GM21717 (cell line): ENCODE data around the gene LRMDA.

ENCODE experiments used
- ATAC-seq: cut with Tn5 transposase; IDR thresholded peaks from one replicate; pipeline ENCODE4 v1.9.1; 2021; ENCODE audit warnings: mild to moderate bottlenecking, moderate library complexity; ENCODE audit not compliant: unreplicated experiment

The LRMDA gene

DNA sequence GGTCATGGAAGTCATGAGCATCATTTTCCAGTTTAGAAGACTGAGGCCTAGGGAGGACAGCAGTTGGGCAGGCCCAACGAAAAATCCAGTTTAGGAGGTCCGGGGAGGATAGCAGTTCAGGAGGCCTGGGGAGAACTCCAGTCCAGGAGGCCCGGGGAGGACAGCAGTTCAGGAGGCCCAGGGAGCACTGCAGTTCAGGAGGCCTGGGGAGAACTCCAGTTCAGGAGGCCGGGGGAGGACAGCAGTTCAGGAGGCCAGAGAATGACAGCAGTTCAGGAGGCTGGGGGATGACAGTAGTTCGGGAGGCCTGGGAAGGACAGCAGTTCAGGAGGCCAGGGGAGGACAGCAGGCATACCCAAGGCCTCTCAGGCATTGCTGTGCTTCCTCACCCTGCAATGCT lies 453.4 kb downstream of the LRMDA start:
- ATAC-seq: no peak

DNA sequence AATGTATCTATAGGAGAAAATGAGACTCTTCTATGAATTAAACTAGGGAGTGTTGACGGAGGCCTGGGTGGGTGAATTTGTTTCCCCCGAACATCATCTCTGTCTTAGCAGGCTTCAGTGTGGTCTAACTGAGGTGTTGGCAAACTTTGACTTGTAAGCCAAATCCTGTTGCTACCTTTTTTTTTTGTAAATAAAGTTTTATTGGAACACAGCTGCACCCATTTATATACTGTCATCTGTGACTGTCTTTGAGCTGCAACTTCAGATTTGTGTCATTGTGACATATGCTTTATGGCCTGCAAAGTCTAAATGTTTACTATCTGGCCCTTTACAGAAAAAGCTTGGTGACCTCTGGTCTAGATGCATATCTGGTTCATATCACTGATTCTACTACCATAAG lies 455.9 kb downstream of the LRMDA start:
- no peak for ATAC-seq

DNA sequence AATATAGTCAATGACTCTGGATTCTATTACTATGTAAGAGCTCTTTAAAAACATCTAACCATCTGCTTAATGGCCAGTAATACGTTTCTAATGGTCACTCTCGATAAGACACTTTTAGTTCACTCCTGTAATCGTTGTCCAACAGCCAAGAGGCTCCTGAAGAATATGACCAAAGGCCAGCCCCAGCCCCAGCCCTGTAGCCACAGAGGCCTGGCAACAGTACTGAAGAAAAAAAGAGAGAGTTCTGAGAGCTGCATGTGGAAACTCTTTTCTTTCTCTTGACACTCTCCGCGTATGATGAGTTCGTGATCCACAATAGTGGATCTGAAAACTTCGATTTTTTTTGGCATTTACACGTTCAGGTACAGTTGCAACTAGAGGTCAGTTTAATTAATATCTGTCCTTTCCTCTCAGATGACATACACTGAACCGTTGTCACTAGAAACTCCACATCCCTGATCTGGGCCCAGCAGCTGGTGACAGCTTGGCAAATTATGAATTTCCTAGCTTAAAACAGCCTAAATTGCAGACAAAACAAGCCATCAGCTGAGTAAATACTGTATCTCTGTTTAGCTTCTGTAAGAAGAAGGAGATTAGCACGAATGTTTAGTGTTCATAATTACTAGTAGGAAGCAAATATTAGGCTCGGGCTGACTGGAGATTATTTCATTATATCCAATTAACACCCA lies 456.7 kb downstream of the LRMDA start:
- ATAC-seq: no peak

DNA sequence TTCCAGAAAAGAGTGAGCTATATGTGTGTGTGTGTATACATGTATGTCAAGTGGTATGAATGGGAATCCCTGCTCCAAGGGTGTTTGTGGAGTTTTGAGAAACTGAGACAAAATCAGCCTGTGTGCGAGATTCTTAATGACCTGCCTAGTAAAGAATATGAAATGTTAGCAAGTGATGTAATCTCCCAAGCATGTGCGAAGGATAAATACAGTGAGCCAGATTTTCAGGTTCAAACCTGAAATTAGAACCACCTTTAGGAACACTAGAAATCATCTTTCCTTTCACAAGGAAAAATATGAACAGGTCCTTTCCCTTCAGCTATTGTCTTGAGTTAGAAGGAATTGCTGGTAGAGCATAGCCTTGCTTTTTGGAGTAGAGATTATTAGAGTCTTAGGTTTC lies 457.6 kb downstream of the LRMDA start:
- no peak for ATAC-seq

DNA sequence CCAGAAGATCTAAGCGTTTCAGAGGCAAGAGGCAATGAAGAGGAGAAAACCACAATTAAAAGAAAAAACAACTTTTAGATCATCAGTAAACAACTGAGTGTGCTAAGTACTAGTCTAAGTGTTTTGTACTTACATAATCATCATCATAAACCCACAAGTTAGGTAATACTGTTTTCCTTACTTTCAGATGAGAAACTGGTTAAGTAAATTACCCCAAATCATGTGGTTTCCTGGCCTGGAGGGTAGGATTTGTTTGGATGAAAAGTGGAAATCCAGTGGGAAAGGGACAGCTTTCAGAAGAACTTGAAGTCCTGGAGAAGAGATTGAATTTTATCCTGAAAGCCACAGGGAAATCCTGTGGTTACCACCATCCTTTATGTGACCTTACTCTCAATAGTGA lies 463.3 kb downstream of the LRMDA start:
- no peak for ATAC-seq

DNA sequence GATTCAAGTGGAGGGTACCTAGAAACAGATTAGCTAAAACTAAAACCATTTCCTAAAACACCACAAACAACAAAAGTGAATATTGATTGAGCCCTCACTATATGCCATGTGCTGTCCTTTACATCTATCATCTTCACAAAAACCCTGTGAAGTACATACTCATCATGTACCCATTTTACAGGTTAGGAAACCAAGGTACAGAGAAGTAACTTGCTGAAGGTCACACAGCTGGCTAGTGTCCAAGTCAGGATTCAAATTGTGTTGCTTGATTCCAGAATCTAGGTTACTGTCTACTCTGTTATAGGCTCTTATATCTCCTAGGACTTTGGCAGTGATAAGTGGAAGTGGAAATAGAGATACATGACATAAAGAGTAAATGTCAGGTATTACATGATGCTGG lies 463.8 kb downstream of the LRMDA start:
- no peak for ATAC-seq

DNA sequence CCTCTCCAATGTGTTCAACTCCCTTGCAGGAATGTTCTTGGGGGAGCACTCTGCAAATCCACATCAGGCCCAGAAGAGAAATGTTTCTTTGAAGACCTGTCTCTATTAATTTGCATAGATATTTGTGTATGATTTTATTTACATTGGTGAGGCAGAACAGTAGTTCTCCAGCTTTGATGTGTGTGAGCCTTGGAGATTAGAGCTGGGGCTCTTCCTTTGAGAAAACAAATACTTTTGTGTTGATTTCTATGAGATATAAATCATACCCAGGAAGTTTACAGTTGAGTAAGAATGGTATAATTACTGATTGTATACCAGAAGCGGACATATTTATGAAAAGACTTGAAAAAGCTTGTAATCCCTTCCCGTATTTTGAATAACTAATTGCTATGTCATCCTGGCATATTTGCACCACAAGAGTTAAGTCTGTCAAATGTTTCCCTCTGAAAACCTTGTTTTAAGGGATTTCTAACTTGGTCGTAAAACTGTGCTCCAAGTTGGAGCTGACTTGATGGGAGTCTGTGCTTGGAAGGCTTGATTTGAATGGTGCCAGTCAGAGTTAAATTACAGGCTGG lies 468.5 kb downstream of the LRMDA start:
- no peak for ATAC-seq

DNA sequence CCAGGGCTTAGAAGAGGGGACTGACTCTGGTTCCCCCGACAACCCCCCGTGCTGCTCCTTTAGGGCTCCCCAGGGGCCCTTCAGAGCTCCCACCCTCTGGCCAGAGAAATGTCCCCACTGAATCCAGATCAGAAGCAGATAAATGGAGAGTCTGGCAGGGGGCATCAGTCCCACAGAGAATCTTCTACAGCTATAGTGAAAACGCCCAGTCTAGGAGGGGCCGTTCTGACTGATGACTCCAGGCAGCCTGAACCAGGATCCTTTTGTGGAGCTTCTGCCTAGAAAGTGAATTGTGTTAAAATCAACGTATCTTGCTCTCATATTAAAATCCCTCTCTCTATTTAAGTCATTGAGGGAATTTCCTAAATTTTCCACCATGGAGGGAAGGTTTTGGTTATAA lies 471.4 kb downstream of the LRMDA start:
- ATAC-seq: no peak

DNA sequence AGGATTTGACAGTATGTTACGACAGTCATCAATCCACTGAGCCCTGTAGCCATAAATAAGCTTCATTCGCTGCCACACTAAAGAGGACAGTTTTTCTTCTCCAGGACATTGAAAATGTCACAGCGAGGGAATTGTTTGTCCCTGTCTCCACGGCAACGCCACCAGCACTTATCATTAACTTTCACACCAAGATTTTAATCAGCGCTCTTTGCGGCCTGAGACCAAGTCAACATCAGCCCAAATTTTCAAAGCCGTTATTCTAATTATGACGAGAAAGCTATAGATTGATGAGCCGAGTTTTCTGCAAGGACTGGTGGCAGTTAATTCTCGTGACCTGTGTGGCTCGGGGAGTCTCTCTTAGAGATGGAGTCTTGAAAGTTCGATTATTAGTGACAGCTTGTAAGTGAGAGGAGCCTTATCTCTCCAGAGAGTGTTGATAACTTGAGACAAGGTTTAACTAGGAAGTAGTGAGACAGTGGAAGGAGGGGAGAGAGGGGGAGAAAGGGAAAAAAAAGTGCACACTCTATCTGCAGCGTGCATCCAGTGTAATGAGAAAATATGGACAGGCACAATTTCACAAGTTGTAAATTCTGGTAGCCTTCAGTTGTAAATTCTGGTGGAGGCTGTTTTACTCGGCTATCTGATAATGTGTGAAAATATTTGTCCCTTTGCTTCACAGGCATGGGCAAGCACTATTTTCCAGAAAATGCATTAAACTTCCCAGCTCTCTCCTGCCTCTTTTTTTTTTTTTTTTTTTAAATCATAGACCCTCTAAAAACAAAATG lies 473.3 kb downstream of the LRMDA start:
- no peak for ATAC-seq

DNA sequence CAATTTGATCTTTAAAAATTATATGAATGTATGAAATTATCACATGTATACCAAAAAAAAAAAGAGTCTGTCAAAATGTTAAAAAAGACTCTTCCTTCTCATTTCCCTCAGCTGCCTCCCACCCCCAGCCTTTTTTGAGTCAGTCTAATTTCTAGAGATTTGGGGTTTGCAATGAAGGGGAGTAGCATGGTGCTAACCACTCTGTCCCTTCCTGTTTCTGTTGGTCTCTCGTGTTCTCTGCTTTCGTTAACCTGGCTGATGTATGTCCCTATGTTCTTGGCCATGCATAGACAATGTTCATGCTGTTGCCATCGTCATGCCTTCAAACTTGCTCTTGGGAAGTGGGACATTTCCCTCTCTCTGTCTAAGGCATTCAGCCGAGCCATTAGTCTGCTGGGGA lies 474.1 kb downstream of the LRMDA start:
- ATAC-seq: no peak

DNA sequence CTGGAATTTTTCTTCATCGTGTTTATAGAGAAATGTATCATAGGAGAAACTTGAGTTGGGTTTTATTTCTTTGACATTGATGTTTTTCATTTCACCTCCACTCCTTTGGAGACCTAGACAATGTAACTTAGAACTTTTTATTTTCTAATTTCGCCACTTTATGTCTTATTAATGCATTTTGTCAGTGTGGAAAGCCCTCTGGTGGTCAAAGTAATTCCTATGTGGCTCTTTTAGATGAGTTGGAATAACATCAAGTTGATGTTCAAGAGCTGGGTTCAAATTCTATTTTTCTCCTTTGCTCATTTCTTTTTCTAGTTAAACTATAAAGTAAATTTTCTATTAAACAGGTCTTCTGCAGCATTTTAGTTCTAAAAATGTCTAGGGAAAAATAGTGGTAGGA lies 478.6 kb downstream of the LRMDA start:
- no peak for ATAC-seq

DNA sequence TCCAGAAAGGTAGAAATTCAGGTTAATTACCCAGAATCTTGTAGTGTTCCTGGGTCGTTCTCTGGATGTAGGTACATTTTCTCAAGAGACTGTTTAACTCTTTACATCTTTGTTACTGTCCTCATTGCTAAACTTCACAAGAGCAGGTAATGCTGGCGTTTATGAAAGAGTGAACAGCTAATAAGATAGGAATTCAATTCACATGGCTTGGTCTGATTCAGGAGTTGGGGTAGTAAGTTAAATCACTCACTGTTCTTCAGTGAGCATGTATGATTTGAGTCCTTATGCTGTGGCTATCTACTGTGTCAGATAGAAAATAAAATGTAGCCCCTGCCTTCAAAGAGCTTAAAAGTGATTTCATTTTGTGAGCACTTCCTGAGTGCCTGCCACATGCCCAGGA lies 480.0 kb downstream of the LRMDA start:
- ATAC-seq: no peak

DNA sequence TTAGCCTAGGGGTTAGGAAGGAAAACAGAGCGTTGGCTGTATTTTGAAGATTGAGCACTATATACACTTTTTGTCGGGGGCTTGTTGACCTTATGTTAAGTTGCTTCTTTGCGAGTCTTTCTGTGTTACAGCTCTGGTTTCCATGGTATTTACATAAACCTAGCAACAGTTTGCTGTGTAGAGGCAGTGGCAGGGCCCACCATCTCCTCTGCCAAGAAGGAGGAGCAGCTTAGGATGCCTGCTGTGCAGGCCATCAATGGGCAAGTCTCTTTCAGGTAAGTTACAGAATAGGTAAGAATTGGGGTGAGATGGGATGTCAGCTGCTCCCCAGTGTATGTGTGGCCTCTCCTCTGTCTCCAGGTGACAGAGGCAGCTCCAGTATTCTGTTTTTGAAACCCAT lies 485.5 kb downstream of the LRMDA start:
- ATAC-seq: no peak

DNA sequence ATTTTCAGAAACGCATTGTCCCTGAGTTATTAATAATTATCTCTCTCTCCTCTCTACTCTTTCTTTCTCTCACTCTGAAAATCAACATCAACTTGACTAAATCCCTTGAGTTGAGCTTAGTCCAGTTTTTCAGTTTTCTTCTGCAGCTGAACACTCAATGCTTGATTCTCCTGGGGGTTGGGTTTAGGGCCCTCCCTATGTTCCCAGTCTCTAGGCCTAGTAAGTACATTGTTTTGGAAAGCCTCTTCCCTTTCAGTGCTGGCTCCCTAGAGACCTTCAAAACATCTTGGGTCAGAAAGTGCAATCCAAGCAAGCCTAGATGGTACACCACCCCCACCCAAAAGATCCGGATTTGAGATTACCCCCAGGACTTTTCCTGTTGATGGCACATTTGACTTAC lies 488.5 kb downstream of the LRMDA start:
- ATAC-seq: no peak

DNA sequence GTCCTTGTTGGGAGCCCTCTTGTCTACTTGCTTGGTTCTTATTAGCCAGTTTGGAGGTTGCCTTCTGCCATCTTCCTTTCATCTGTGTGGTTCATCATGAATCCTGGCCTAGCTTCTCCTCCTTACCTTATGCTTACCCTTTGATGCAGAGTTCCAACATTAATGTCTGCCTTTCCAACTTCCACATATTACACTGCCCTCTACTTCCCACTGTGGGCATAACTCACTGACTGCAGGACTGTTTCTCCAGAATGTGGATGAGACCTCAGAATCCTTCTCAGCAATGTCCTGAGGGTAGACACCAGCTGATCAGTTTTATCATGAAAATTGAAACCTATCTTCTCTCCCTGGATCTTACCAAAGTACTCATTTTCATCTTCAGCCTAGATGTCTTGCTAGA lies 491.0 kb downstream of the LRMDA start:
- ATAC-seq: no peak

DNA sequence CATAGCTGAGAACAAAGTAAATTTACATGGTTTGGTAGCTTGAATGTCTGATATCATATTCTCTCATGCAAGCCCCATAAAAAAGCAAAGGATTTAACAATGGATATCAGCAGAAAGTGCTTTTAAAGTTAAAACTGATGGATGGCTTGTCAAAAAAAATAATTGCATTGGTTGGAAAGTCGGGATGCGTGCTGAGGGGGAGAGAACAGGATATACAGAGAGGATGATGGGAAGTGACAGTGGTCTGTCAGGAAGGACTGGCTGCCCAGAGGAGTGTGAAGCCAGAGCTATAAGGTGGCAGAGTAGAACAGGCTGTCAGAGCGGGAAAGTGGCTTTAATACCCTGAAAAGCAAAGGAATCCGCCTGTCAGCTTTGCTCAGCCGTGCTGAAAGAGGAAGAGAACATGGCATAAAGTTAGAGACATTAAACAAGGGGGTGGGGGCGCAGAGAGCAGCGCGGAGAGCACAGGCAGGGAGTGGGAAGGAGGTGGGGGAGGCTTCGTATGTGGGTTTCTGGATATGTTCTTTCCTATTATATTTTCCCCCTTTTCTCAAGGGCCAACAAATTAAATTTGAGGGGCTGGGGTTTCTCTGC lies 493.0 kb downstream of the LRMDA start:
- no peak for ATAC-seq

DNA sequence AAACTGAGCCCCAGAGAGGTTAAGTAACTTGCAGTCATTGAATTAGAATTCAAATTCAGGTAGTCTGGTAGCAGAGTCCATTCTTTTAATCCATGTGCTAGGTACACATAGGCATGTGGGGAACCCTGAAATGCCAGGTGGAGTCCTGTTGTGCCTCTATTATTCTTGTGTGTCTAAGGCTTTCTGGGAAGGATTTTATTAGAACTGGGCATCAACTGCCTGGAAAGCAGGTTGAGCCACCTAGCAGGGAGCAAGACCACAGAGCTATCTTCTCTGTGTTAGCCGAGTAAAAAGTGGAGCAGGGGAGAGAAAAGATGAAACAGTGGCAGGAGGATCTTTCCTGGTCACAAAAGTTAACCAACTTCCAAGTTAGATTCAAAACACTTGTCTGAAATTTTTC lies 494.6 kb downstream of the LRMDA start:
- ATAC-seq: no peak

DNA sequence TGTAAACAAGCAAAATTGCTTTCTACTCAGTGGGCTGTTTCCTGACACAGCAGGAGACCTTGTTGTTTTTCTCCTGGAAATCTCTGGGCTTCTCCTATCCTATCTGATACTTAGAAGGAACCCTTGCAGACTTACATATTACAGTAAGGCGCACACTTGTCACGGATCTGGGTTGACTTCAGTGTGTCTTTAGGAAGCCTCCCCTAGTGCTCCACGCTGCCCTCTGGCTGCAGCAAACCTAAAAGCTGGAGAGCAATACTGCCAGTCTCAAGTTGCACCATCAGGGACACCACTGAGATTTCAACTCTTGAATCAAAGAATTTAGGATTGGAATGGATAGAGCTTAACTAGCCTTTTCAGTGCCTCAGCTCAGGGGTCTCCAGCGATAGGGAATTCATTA lies 495.3 kb downstream of the LRMDA start:
- ATAC-seq: no peak

DNA sequence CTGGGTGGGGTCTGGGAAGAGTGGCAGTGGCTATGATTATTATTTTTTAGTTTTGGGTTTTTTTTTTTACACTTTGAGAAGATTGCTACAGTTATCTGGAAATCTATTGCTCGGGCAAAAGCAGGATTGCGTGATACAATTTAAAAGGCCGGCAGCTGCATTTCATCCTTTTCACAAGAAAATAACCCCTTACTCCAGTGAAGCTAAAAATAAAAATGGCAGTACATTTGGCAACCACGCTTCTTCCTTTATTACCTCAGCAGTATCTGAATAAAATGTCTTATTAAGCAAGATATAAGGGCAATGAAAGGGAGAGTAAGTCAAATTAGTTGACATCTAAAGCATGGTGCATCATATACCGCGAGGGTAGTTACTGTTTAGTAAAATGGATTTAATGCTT lies 496.8 kb downstream of the LRMDA start:
- ATAC-seq: no peak

DNA sequence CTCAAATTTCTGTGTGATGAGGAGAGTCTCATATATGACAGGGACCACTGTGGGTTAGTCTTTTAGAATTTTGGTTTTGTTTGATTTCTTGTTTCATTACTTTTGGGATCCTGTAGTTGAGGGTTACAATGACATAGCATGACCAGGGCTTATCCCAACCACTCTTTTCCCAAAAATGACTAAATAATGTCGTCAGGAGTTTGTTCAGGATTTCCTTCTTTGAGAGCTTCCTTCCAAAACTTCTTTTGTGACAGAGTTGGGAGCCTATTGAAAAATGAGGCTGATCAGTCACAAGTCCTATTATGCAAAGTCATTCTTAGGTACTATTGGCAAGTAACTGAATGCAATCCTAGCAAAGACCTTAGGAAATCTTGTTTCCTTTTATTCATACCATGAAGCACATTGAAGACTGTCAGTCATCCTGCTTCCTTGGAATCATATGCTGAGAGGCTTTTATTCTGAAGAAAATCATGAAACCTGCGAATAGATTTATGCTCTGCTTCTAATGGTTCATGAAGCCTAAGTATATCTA lies 498.3 kb downstream of the LRMDA start:
- ATAC-seq: no peak

DNA sequence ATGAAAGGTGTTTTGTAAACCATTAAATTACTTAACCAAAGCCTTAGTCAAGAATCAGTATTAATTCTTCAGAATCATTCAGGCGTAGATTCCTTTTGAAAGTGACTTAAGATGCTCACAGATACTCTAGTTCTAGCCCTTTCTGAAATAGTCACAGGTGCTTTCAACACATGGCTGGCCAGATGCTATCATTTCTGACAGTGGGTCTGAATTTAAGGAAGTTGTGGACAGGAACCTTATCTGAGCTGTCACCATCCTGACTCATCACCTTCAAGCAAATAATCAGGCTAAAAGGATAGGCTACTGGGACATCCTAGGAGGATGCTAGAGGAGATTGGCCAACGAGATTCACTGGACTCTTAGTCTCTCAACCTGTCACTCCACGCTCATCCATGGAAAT lies 501.5 kb downstream of the LRMDA start:
- ATAC-seq: no peak

DNA sequence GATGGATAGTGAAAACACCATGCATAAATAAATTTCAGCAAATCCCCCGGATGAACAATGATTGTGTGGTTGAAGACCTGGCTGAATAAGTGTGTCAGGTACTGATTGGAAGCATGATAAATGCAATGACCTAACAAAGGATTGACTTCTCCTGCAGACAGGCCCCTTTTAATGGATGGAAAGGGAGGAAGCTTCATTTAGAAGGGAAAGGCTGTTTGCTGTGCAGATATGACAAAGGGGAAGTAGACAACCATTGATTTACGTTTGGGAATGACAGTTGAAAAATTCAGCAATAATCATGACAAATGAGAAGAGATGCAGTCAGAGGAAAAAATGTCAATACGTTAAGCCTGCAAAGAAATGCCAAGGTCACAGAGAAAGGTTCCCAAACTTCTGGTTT lies 503.8 kb downstream of the LRMDA start:
- no peak for ATAC-seq
